ENCODE results near the gene DTNA.

DTNA gene

GRCh38 chr18:34884436-34884835, 174.3 kb downstream of the DTNA start:
- H3K4me3 ChIP-seq (ENCODE audit: low read depth, low read length): no peak overlapping the region
- DNase-seq: no peak
- no peaks in the 10 kb centered on the region for H3K9me3 ChIP-seq (ENCODE audit: severe bottlenecking)
- no peak for TF ChIP-seq CTCF (IDR thresholded peaks at IDR 0.05; ENCODE audit: low read depth, low read length)
- H3K27me3 ChIP-seq (ENCODE audit: insufficient read depth, low read depth, severe bottlenecking): peaks cover 9% of the 10 kb centered on the region
- H3K36me3 ChIP-seq: no peaks in the 10 kb centered on the region
- H3K27ac ChIP-seq: no peak overlapping the region

GRCh38 chr18:34886177-34886576, 176.1 kb downstream of the DTNA start:
- Histone ChIP-seq H3K36me3 (no peaks in the 10 kb centered on the region), H3K9me3 (ENCODE audit: severe bottlenecking) (no peaks in the 10 kb centered on the region), H3K4me3 (ENCODE audit: low read depth, low read length) (no peak overlapping the region), H3K27ac (no peak overlapping the region), H3K27me3 (ENCODE audit: insufficient read depth, low read depth, severe bottlenecking) (peaks cover 9% of the 10 kb centered on the region)
- DNase-seq: no peak
- TF ChIP-seq CTCF (IDR thresholded peaks at IDR 0.05; ENCODE audit: low read depth, low read length): no peak

GRCh38 chr18:34887881-34888580, 177.9 kb downstream of the DTNA start:
- no peak overlapping the region for H3K4me3 ChIP-seq (ENCODE audit: low read depth, low read length)
- no peaks in the 10 kb centered on the region for H3K9me3 ChIP-seq (ENCODE audit: severe bottlenecking)
- H3K36me3 ChIP-seq: no peaks in the 10 kb centered on the region
- peaks cover 9% of the 10 kb centered on the region for H3K27me3 ChIP-seq (ENCODE audit: insufficient read depth, low read depth, severe bottlenecking)
- DNase-seq: no peak
- no peak overlapping the region for H3K27ac ChIP-seq
- TF ChIP-seq CTCF (IDR thresholded peaks at IDR 0.05; ENCODE audit: low read depth, low read length): no peak

- no peak for TF ChIP-seq CTCF (IDR thresholded peaks at IDR 0.05; ENCODE audit: low read depth, low read length)
- DNase-seq: no peak
Observed at GRCh38 chr18:34890486-34891085, 180.5 kb downstream of the DTNA start.

GRCh38 chr18:34892379-34892778, 182.3 kb downstream of the DTNA start:
- DNase-seq: no peak
- Histone ChIP-seq H3K27ac (no peak overlapping the region), H3K27me3 (ENCODE audit: insufficient read depth, low read depth, severe bottlenecking) (no peaks in the 10 kb centered on the region), H3K4me3 (ENCODE audit: low read depth, low read length) (no peak overlapping the region), H3K9me3 (ENCODE audit: severe bottlenecking) (no peaks in the 10 kb centered on the region), H3K36me3 (no peaks in the 10 kb centered on the region)
- TF ChIP-seq CTCF (IDR thresholded peaks at IDR 0.05; ENCODE audit: low read depth, low read length): no peak

More at GRCh38 chr18:34890486-34891085, 180.5 kb downstream of the DTNA start:
- H3K36me3 ChIP-seq: no peaks in the 10 kb centered on the region
- no peak overlapping the region for H3K27ac ChIP-seq
- no peak overlapping the region for H3K4me3 ChIP-seq (ENCODE audit: low read depth, low read length)
- H3K27me3 ChIP-seq (ENCODE audit: insufficient read depth, low read depth, severe bottlenecking): peaks cover 3% of the 10 kb centered on the region
- H3K9me3 ChIP-seq (ENCODE audit: severe bottlenecking): no peaks in the 10 kb centered on the region
